ENCODE measurements around the gene LAMB2.

Gene LAMB2

DNA sequence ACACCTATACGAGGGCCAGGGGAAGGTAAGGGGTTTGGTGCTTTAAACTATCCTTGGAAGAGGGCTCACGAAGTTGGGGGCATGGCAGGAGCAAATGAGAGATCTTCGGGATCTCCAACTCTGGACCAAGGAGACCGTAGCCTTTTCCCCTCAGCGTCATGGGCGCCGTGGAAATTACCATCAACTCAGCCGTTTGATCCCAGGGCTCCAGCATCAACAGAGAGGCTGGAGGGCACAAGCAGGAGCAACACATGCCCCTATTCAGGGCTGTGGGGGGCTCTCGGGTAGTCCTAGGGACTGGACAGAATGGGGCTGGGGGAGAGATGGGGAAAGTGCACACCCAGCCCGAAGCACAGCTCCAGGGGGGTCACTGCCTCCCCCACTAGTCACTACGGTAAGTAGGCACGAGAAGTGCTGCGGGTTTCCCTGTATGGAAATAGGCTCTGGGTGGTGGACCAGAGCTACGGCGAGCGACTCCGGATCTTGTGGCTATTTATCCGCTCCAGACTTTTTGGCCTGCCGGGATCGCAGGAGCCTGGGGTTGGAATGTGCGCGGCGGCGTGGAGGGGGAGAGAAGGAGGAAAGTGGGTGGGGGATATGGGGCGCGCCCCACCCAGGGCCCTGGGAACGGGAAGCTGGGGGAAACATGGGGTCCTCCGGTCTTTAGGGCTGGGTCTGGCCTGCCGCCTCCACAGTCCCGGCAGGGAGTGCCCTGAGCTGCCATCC, 539 bp upstream of the LAMB2 start:
- H4K20me1 ChIP-seq (ENCODE audit: insufficient read depth, low read length, poor library complexity, severe bottlenecking): no peaks in the 10 kb centered on the region
- H3K4me3 ChIP-seq (ENCODE audit: low read length, poor library complexity, severe bottlenecking): no peak overlapping the region
- no peaks in the 10 kb centered on the region for H3K79me2 ChIP-seq (ENCODE audit: insufficient read depth, low read length)
- no peaks in the 10 kb centered on the region for H3K36me3 ChIP-seq (ENCODE audit: insufficient read depth, low read length)
- H3K9ac ChIP-seq (ENCODE audit: low read depth, low read length, poor library complexity, severe bottlenecking): no peak overlapping the region
- no peak for TF ChIP-seq EZH2phosphoT487 (IDR thresholded peaks at IDR 0.05; ENCODE audit: borderline replicate concordance)
- TF ChIP-seq CTCF (conservative IDR thresholded peaks at IDR 0.05; ENCODE audit: low read length): no peak
- H3K4me1 ChIP-seq (ENCODE audit: insufficient read depth, low read length, poor library complexity, severe bottlenecking): no peaks in the 10 kb centered on the region
- no peaks in the 10 kb centered on the region for H3K27me3 ChIP-seq (ENCODE audit: insufficient read depth, low read length, poor library complexity, severe bottlenecking)
- no peaks in the 10 kb centered on the region for H3K9me3 ChIP-seq (ENCODE audit: insufficient read depth, low read depth, low read length)
- H3F3A ChIP-seq (ENCODE audit: low read depth): no peaks in the 10 kb centered on the region
- H2AFZ ChIP-seq (ENCODE audit: low read length): no peak overlapping the region
- H3K4me2 ChIP-seq (ENCODE audit: low read depth, low read length, poor library complexity, severe bottlenecking): no peak overlapping the region
- no peaks in the 10 kb centered on the region for H3K9me2 ChIP-seq (replicated peaks; ENCODE audit: low read depth, low read length)

DNA sequence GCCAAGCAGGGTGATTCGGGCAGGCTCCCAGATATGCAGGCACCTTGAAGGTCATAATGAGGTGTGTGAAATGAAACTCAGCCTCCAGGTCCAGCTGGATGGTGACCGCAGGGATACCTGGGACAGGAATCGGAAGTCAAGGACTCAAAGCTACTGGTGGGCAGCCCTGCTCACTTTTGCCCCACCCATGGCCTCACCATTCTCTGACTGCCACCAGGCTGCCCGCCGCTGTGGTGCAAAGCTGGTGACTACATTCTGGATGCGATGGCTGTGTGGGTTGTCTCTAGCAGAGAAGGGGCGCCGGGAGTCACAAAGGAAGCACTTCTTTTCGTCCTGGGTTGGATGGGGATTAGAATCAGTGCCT, 795 bp downstream of the LAMB2 start:
- H3K9me3 ChIP-seq (ENCODE audit: insufficient read depth, low read depth, low read length): no peaks in the 10 kb centered on the region
- no peak for TF ChIP-seq EZH2phosphoT487 (IDR thresholded peaks at IDR 0.05; ENCODE audit: borderline replicate concordance)
- no peak for TF ChIP-seq CTCF (conservative IDR thresholded peaks at IDR 0.05; ENCODE audit: low read length)
- no peaks in the 10 kb centered on the region for H3F3A ChIP-seq (ENCODE audit: low read depth)
- no peaks in the 10 kb centered on the region for H4K20me1 ChIP-seq (ENCODE audit: insufficient read depth, low read length, poor library complexity, severe bottlenecking)
- H3K79me2 ChIP-seq (ENCODE audit: insufficient read depth, low read length): no peaks in the 10 kb centered on the region
- no peak overlapping the region for H3K4me3 ChIP-seq (ENCODE audit: low read length, poor library complexity, severe bottlenecking)
- no peaks in the 10 kb centered on the region for H3K36me3 ChIP-seq (ENCODE audit: insufficient read depth, low read length)
- no peaks in the 10 kb centered on the region for H3K4me1 ChIP-seq (ENCODE audit: insufficient read depth, low read length, poor library complexity, severe bottlenecking)
- no peaks in the 10 kb centered on the region for H3K9me2 ChIP-seq (replicated peaks; ENCODE audit: low read depth, low read length)
- no peaks in the 10 kb centered on the region for H3K27me3 ChIP-seq (ENCODE audit: insufficient read depth, low read length, poor library complexity, severe bottlenecking)
- H3K4me2 ChIP-seq (ENCODE audit: low read depth, low read length, poor library complexity, severe bottlenecking): no peak overlapping the region
- H3K9ac ChIP-seq (ENCODE audit: low read depth, low read length, poor library complexity, severe bottlenecking): no peak overlapping the region
- no peak overlapping the region for H2AFZ ChIP-seq (ENCODE audit: low read length)

DNA sequence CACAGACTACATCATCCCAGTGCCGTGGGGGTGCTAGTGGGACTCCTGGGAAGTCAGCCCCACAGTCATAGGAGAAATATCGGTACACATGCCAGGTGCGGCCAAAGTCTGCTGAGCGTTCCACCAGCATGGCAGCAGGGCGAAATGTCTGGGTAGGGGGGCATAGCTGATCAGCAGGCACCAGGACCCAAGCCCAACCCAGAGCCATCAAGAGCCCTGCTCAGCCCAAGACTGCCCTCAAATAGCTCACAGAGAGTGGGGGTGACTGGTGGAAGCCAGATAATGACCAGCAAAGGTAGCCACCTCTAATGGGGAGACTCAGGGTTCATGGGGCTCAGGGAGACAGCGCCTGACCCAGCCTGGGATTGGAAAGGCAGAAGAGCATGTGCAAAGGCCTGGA, 1.3 kb downstream of the LAMB2 start:
- Histone ChIP-seq H2AFZ (ENCODE audit: low read length) (no peak overlapping the region), H3K9me3 (ENCODE audit: insufficient read depth, low read depth, low read length) (no peaks in the 10 kb centered on the region), H3K79me2 (ENCODE audit: insufficient read depth, low read length) (no peaks in the 10 kb centered on the region), H3K4me3 (ENCODE audit: low read length, poor library complexity, severe bottlenecking) (no peak overlapping the region), H3K4me1 (ENCODE audit: insufficient read depth, low read length, poor library complexity, severe bottlenecking) (no peaks in the 10 kb centered on the region), H3K9ac (ENCODE audit: low read depth, low read length, poor library complexity, severe bottlenecking) (no peak overlapping the region), H3K9me2 (replicated peaks; ENCODE audit: low read depth, low read length) (no peaks in the 10 kb centered on the region), H3F3A (ENCODE audit: low read depth) (no peaks in the 10 kb centered on the region), H3K4me2 (ENCODE audit: low read depth, low read length, poor library complexity, severe bottlenecking) (no peak overlapping the region), H4K20me1 (ENCODE audit: insufficient read depth, low read length, poor library complexity, severe bottlenecking) (no peaks in the 10 kb centered on the region), H3K36me3 (ENCODE audit: insufficient read depth, low read length) (no peaks in the 10 kb centered on the region), H3K27me3 (ENCODE audit: insufficient read depth, low read length, poor library complexity, severe bottlenecking) (no peaks in the 10 kb centered on the region)
- TF ChIP-seq EZH2phosphoT487 (IDR thresholded peaks at IDR 0.05; ENCODE audit: borderline replicate concordance) (no peak), CTCF (conservative IDR thresholded peaks at IDR 0.05; ENCODE audit: low read length) (no peak)
